WTC11 (cell line): Measurements from ENCODE around the gene UBXN11. TPM values are rescaled to one million over a fixed set of nuclear protein-coding genes. Genes with fewer than 3 reads are reported as not detected.

ENCODE experiments used
- ATAC-seq: fragments of 200-7000 bp; cut with Tn5 transposase; 2 replicates; pipeline ENCODE4 v1.10.0; 2021; ENCODE audit warnings: mild to moderate bottlenecking, moderate library complexity
- CTCF ChIA-PET: fragments of 300-600 bp; sonication (Branson Sonifier 250); formaldehyde crosslinking; loops from one replicate; lab custom pipeline; 2021; ENCODE audit warnings: antibody characterized with exemption; lab: Charles Lee
- POLR2A ChIA-PET: fragments of 350-600 bp; sonication (Branson Sonifier 250); formaldehyde crosslinking; loops from one replicate; lab custom pipeline; 2021; ENCODE audit warnings: antibody characterized with exemption; lab: Charles Lee
- DNase-seq: peaks from one replicate; pipeline ENCODE4 v3.0.0; 2021; ENCODE audit warnings: low spot score
- H3K27ac Mint-ChIP-seq: 2 replicates; pipeline ENCODE4 v1.8.0; 2021; ENCODE audit warnings: mixed read lengths
- H3K27me3 Mint-ChIP-seq: 2 replicates; pipeline ENCODE4 v1.8.0; 2021; ENCODE audit warnings: low read depth, mild to moderate bottlenecking, moderate library complexity, mixed read lengths
- H3K36me3 Mint-ChIP-seq: 2 replicates; pipeline ENCODE4 v1.8.0; 2021; ENCODE audit warnings: mixed read lengths
- H3K4me1 Mint-ChIP-seq: 2 replicates; pipeline ENCODE4 v1.8.0; 2022; ENCODE audit warnings: mixed read lengths
- H3K4me3 Mint-ChIP-seq: 2 replicates; pipeline ENCODE4 v1.8.0; 2021; ENCODE audit warnings: mild to moderate bottlenecking, moderate library complexity, mixed read lengths
- H3K9me3 Mint-ChIP-seq: 2 replicates; pipeline ENCODE4 v1.8.0; 2021; ENCODE audit warnings: mixed read lengths
- CREB1 ChIP-seq: sonication (generic); formaldehyde crosslinking; IDR thresholded peaks from 2 replicates; pipeline ENCODE4 v1.8.0; 2023; ENCODE audit warnings: mild to moderate bottlenecking, missing genetic modification reagents
- CREM ChIP-seq: sonication (generic); formaldehyde crosslinking; IDR thresholded peaks from 2 replicates; pipeline ENCODE4 v1.8.1; 2022; ENCODE audit warnings: mild to moderate bottlenecking, missing genetic modification reagents, moderate library complexity
- EMX1 ChIP-seq: fragments of 250-450 bp; sonication (Bioruptor Pico); IDR thresholded peaks from 2 replicates; pipeline ENCODE4 v1.8.0; 2021; ENCODE audit warnings: mild to moderate bottlenecking
- ESRRA ChIP-seq: sonication (generic); formaldehyde crosslinking; IDR thresholded peaks from 2 replicates; pipeline ENCODE4 v1.8.1; 2022; ENCODE audit warnings: mild to moderate bottlenecking, missing genetic modification reagents, borderline replicate concordance
- GRHL2 ChIP-seq: fragments of 250-450 bp; sonication (Bioruptor Pico); IDR thresholded peaks from 2 replicates; pipeline ENCODE4 v1.8.0; 2022; ENCODE audit warnings: mild to moderate bottlenecking, moderate library complexity; ENCODE audit not compliant: insufficient replicate concordance, severe bottlenecking
- IRF2 ChIP-seq: sonication (generic); formaldehyde crosslinking; IDR thresholded peaks from 2 replicates; pipeline ENCODE4 v1.8.0; 2022; ENCODE audit warnings: low read depth, missing genetic modification reagents, borderline replicate concordance
- JUN ChIP-seq: sonication (generic); formaldehyde crosslinking; IDR thresholded peaks from 2 replicates; pipeline ENCODE4 v1.8.0; 2023; ENCODE audit warnings: mild to moderate bottlenecking, missing genetic modification reagents
- MXD4 ChIP-seq: fragments of 250-450 bp; sonication (Bioruptor Pico); IDR thresholded peaks from 2 replicates; pipeline ENCODE4 v1.8.0; 2021; ENCODE audit warnings: mild to moderate bottlenecking, moderate library complexity, borderline replicate concordance
- NFATC4 ChIP-seq: fragments of 250-450 bp; sonication (Bioruptor Pico); IDR thresholded peaks from 2 replicates; pipeline ENCODE4 v1.9.0; 2021; ENCODE audit warnings: mild to moderate bottlenecking
- SMAD3 ChIP-seq: sonication (generic); formaldehyde crosslinking; IDR thresholded peaks from 2 replicates; pipeline ENCODE4 v1.8.0; 2022; ENCODE audit warnings: missing genetic modification reagents, mild to moderate bottlenecking, borderline replicate concordance
- TEAD1 ChIP-seq: sonication (generic); formaldehyde crosslinking; IDR thresholded peaks from 2 replicates; pipeline ENCODE4 v1.8.0; 2022; ENCODE audit warnings: mild to moderate bottlenecking, missing genetic modification reagents
- ZNF317 ChIP-seq: sonication (generic); formaldehyde crosslinking; IDR thresholded peaks from 2 replicates; pipeline ENCODE4 v1.8.1; 2023; ENCODE audit warnings: low read depth, mild to moderate bottlenecking, moderate library complexity, missing genetic modification reagents, borderline replicate concordance
- ZNF396 ChIP-seq: fragments of 250-450 bp; sonication (Bioruptor Pico); IDR thresholded peaks from 2 replicates; pipeline ENCODE4 v1.8.0; 2021; ENCODE audit warnings: mild to moderate bottlenecking, moderate library complexity, borderline replicate concordance
- total RNA-seq: library from RNA; stranded (reverse); gene quantifications from 3 replicates; pipeline ENCODE4 v1.2.3, GENCODE V29; 2021
- TF ChIP-seq, protein P1 (sequence below): sonication (generic); formaldehyde crosslinking; IDR thresholded peaks from 2 replicates; pipeline ENCODE4 v1.8.1; 2023; ENCODE audit warnings: mild to moderate bottlenecking, missing genetic modification reagents, moderate library complexity
- TF ChIP-seq, protein P2 (sequence below): sonication (generic); formaldehyde crosslinking; IDR thresholded peaks from 2 replicates; pipeline ENCODE4 v1.8.0; 2022; ENCODE audit warnings: mild to moderate bottlenecking, missing genetic modification reagents
- TF ChIP-seq, protein P3 (sequence below): sonication (generic); formaldehyde crosslinking; IDR thresholded peaks from 2 replicates; pipeline ENCODE4 v1.8.0; 2022; ENCODE audit warnings: mild to moderate bottlenecking, missing genetic modification reagents
- TF ChIP-seq, protein P4 (sequence below): sonication (generic); formaldehyde crosslinking; IDR thresholded peaks from 2 replicates; pipeline ENCODE4 v1.8.1; 2023; ENCODE audit warnings: mild to moderate bottlenecking, moderate library complexity, missing genetic modification reagents
- TF ChIP-seq, protein P5 (sequence below): sonication (generic); formaldehyde crosslinking; conservative IDR thresholded peaks from 2 replicates; pipeline ENCODE4 v1.8.1; 2022; ENCODE audit warnings: mild to moderate bottlenecking, missing genetic modification reagents
- TF ChIP-seq, protein P6 (sequence below): fragments of 250-450 bp; sonication (Bioruptor Pico); IDR thresholded peaks from 2 replicates; pipeline ENCODE4 v1.9.0; 2021; ENCODE audit warnings: moderate library complexity, mild to moderate bottlenecking, inconsistent platforms, borderline replicate concordance
- TF ChIP-seq, protein P7 (sequence below): sonication (generic); formaldehyde crosslinking; IDR thresholded peaks from 2 replicates; pipeline ENCODE4 v1.8.1; 2022; ENCODE audit warnings: mild to moderate bottlenecking, missing genetic modification reagents, moderate library complexity, borderline replicate concordance

UBXN11 gene
- total RNA-seq, 1 experiment from 2014 or later = 14.1 TPM

DNA sequence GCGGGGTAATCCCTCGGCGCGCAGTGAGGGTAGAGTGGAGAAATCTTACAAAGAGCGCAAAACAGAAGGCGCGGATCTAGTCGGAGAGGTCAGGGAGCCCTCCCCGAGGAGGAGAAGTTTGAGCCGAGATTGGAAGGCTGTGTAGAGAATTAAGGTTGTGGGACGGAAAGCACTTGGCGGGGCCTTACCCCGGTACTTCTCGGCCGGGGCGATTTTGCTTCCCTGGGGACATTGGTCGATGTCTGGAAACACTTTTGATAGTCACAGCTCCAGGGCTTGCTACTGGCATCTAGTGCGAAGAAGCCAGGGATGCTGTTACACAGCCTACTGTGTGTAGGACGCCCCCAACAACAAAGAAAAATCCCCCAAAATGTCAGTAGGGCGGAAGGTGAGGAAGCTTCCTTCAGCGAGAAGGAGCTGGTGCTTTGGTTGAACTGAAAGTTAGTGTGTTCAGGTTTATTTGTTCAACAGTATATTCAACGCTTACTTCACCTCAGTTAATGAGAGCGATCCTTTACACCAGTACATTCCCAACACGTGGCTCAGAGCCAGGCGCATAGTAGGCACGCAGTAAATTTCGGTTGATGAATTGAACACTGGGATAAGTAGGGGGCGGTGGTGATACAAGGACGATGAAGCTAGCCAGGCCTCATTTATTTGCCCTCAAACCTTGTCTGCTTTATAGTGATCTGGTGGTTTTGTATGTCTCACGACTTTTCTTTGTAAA lies 71.6 kb downstream of the UBXN11 start:
- TF ChIP-seq, protein P1, sequence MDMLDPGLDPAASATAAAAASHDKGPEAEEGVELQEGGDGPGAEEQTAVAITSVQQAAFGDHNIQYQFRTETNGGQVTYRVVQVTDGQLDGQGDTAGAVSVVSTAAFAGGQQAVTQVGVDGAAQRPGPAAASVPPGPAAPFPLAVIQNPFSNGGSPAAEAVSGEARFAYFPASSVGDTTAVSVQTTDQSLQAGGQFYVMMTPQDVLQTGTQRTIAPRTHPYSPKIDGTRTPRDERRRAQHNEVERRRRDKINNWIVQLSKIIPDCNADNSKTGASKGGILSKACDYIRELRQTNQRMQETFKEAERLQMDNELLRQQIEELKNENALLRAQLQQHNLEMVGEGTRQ (CRISPR knock-in tag) = no peak
- 0 out of 2 replicates have a peak, but pooled peaks have one; percentile 10 for TF ChIP-seq SMAD3 (CRISPR knock-in tag)
- TF ChIP-seq JUN (CRISPR knock-in tag) = no peak
- no peak for TF ChIP-seq EMX1 (CRISPR knock-in tag)
- TF ChIP-seq, protein P2, sequence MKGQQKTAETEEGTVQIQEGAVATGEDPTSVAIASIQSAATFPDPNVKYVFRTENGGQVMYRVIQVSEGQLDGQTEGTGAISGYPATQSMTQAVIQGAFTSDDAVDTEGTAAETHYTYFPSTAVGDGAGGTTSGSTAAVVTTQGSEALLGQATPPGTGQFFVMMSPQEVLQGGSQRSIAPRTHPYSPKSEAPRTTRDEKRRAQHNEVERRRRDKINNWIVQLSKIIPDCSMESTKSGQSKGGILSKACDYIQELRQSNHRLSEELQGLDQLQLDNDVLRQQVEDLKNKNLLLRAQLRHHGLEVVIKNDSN (CRISPR knock-in tag) = peak; percentile 6; the same call in 1 of the 2 replicates
- TF ChIP-seq IRF2 (CRISPR knock-in tag) = no peak
- no peak for TF ChIP-seq MXD4
- no peak for TF ChIP-seq ZNF317 (CRISPR knock-in tag)
- TF ChIP-seq CREM (CRISPR knock-in tag) = no peak
- 0 out of 2 replicates have a peak, but pooled peaks have one; percentile 32 for TF ChIP-seq TEAD1 (CRISPR knock-in tag)
- no peak for TF ChIP-seq GRHL2 (CRISPR knock-in tag)
- TF ChIP-seq, protein P3, sequence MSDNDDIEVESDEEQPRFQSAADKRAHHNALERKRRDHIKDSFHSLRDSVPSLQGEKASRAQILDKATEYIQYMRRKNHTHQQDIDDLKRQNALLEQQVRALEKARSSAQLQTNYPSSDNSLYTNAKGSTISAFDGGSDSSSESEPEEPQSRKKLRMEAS (CRISPR knock-in tag) = peak; percentile 32
- TF ChIP-seq, protein P4, sequence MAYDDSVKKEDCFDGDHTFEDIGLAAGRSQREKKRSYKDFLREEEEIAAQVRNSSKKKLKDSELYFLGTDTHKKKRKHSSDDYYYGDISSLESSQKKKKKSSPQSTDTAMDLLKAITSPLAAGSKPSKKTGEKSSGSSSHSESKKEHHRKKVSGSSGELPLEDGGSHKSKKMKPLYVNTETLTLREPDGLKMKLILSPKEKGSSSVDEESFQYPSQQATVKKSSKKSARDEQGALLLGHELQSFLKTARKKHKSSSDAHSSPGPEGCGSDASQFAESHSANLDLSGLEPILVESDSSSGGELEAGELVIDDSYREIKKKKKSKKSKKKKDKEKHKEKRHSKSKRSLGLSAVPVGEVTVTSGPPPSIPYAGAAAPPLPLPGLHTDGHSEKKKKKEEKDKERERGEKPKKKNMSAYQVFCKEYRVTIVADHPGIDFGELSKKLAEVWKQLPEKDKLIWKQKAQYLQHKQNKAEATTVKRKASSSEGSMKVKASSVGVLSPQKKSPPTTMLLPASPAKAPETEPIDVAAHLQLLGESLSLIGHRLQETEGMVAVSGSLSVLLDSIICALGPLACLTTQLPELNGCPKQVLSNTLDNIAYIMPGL (CRISPR knock-in tag) = peak; percentile 12; the same call in 1 of the 2 replicates
- Mint-ChIP-seq H3K4me3 (peak overlapping the region; percentile 99), H3K4me1 (peaks cover 25% of the 10 kb centered on the region), H3K9me3 (peaks cover 6% of the 10 kb centered on the region; the same call in 1 of the 2 replicates), H3K36me3 (peaks cover 26% of the 10 kb centered on the region), H3K27me3 (peaks cover 4% of the 10 kb centered on the region), H3K27ac (peak overlapping the region; percentile 87)
- peak; percentile 2 for ATAC-seq
- ChIA-PET CTCF (interaction anchor here (0.6 to 6.1 kb wide), 79 partner anchors 10 to 1366 kb away, joined by 3 to 165 read pairs (median 5); partner anchors contain the start of genes C1orf232, CATSPER4, CD52 and CNKSR1), POLR2A (interaction anchor here (0.6 to 2.3 kb wide), 11 partner anchors 31 to 357 kb away, joined by 3 to 9 read pairs (median 3); partner anchors contain the start of genes CATSPER4, CD52 and ZNF593)
- DNase-seq = no peak

DNA sequence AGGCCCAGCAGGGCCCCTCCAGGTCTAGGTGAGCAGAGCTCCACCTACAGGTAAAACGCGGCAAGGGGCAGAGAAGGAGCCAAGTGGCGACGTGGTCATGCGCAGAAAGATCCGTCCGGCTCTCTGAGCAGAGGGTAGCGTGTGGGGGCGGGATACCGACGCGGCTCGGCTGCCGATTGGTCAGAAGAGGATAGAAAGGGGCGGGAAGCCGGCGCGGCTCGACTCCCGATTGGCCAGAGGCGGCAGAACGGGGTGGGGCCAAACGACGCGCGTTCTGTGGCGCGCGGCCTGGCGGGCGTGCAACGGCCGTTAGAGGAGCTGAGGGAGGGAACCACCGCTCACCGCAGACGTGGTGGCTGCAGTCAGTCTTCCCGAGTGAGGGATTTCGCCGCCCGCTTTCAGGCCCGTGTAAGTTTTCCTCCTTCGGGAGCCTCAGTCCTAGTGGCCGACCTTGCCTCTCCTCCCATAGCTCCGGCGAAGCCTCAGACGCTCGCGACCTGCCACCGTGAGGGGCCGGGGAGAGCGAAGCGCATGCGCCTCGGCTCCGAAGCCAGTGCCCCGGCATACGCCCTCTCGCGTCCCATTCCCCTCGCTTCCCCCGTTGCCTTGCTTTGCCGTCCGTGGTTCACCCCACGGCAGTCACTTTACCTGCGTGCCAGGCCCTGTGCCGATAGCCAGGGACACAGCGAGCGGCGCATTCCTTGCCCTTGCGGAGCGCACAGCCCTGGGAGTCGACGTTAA lies 72.4 kb downstream of the UBXN11 start, which contains the start of gene CEP85:
Gene CEP85, plus strand, starts transcription at position 298 of the 741 bp plus-strand sequence. CDS start 5,584 bp downstream, outside the sequence.
- peak within 1 kb of the TSS; percentile 87 for H3K27ac Mint-ChIP-seq
- TF ChIP-seq MXD4 = no peak
- TF ChIP-seq ZNF396 (CRISPR knock-in tag) = no peak
- no peak for TF ChIP-seq ESRRA
- TF ChIP-seq, protein P5, sequence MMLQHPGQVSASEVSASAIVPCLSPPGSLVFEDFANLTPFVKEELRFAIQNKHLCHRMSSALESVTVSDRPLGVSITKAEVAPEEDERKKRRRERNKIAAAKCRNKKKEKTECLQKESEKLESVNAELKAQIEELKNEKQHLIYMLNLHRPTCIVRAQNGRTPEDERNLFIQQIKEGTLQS (CRISPR knock-in tag) = no peak
- no peak for TF ChIP-seq NFATC4 (CRISPR knock-in tag)
- TF ChIP-seq, protein P2 (CRISPR knock-in tag) = 0 out of 2 replicates have a peak, but pooled peaks have one; percentile 9
- 0 out of 2 replicates have a peak, but pooled peaks have one; percentile 5 for TF ChIP-seq CREB1 (CRISPR knock-in tag)
- TF ChIP-seq, protein P4 (CRISPR knock-in tag) = peak; percentile 81
- TF ChIP-seq, protein P6, sequence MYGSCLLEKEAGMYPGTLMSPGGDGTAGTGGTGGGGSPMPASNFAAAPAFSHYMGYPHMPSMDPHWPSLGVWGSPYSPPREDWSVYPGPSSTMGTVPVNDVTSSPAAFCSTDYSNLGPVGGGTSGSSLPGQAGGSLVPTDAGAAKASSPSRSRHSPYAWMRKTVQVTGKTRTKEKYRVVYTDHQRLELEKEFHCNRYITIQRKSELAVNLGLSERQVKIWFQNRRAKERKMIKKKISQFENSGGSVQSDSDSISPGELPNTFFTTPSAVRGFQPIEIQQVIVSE = no peak
- TF ChIP-seq, protein P7, sequence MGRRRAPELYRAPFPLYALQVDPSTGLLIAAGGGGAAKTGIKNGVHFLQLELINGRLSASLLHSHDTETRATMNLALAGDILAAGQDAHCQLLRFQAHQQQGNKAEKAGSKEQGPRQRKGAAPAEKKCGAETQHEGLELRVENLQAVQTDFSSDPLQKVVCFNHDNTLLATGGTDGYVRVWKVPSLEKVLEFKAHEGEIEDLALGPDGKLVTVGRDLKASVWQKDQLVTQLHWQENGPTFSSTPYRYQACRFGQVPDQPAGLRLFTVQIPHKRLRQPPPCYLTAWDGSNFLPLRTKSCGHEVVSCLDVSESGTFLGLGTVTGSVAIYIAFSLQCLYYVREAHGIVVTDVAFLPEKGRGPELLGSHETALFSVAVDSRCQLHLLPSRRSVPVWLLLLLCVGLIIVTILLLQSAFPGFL = no peak

More for the DNA sequence above, 72.4 kb downstream of the UBXN11 start, which contains the start of gene CEP85:
- ChIA-PET CTCF (interaction anchor here (0.5 to 6.1 kb wide), 84 partner anchors 10 to 1366 kb away, joined by 3 to 165 read pairs (median 4); partner anchors contain the start of genes C1orf232, CATSPER4, CD52 and CNKSR1), POLR2A (interaction anchor here (0.6 to 2.3 kb wide), 15 partner anchors 9 to 198 kb away, joined by 3 to 9 read pairs (median 3); partner anchors contain the start of genes CATSPER4, CD52, DHDDS and ZNF593)
- peaks cover 23% of the 10 kb centered on the region for H3K36me3 Mint-ChIP-seq
- peaks cover 4% of the 10 kb centered on the region for H3K27me3 Mint-ChIP-seq
- DNase-seq (peak; percentile 99), ATAC-seq (peak; percentile 96)
- peaks cover 6% of the 10 kb centered on the region; the same call in 1 of the 2 replicates for H3K9me3 Mint-ChIP-seq
- H3K4me1 Mint-ChIP-seq = peaks cover 25% of the 10 kb centered on the region
- peak within 1 kb of the TSS; percentile 99 for H3K4me3 Mint-ChIP-seq
